HK-2 (cell line): ENCODE measurements around the gene IHH.

Experiments used
- DNase-seq: peaks from one replicate; pipeline ENCODE4 v3.0.0-alpha.2; 2018; ENCODE audit not compliant: unreplicated experiment

IHH gene

GRCh38 chr2:219060821-219061791 is at the start of gene IHH:
IHH (minus strand) TSS chr2:219060921; CDS start chr2:219060467, 454 bp downstream.
- no peak for DNase-seq

- no peak for DNase-seq
Measured at GRCh38 chr2:219109471-219109870, 48.8 kb upstream of the IHH start.

GRCh38 chr2:219107758-219108157 is 47.0 kb upstream of the IHH start:
- no peak for DNase-seq

- no peak for DNase-seq
Measured at GRCh38 chr2:219106251-219106650, 45.5 kb upstream of the IHH start.

GRCh38 chr2:219104107-219105035 is 43.6 kb upstream of the IHH start:
- no peak for DNase-seq

- no peak for DNase-seq
Measured at GRCh38 chr2:219099329-219099728, 38.6 kb upstream of the IHH start.

GRCh38 chr2:219095406-219095935 is 34.8 kb upstream of the IHH start:
- no peak for DNase-seq

GRCh38 chr2:219094171-219094570 is 33.5 kb upstream of the IHH start:
- DNase-seq = no peak

GRCh38 chr2:219090436-219091299 is 29.9 kb upstream of the IHH start:
- DNase-seq = no peak

- DNase-seq = no peak
Measured at GRCh38 chr2:219089330-219089729, 28.6 kb upstream of the IHH start.

- DNase-seq = no peak
Measured at GRCh38 chr2:219087848-219088247, 27.1 kb upstream of the IHH start.

GRCh38 chr2:219087361-219087760 is 26.6 kb upstream of the IHH start:
- DNase-seq = no peak

- no peak for DNase-seq
Measured at GRCh38 chr2:219086196-219086595, 25.5 kb upstream of the IHH start.

- DNase-seq = no peak
Measured at GRCh38 chr2:219084791-219085190, 24.1 kb upstream of the IHH start.

GRCh38 chr2:219082332-219082958 is 21.7 kb upstream of the IHH start:
- DNase-seq = no peak

GRCh38 chr2:219081701-219082331 is 21.1 kb upstream of the IHH start:
- DNase-seq = no peak

GRCh38 chr2:219081096-219081495 is 20.4 kb upstream of the IHH start:
- no peak for DNase-seq

GRCh38 chr2:219079417-219079816 is 18.7 kb upstream of the IHH start:
- no peak for DNase-seq

- no peak for DNase-seq
Measured at GRCh38 chr2:219078951-219079350, 18.2 kb upstream of the IHH start.

- no peak for DNase-seq
Measured at GRCh38 chr2:219078126-219078525, 17.4 kb upstream of the IHH start.
